Measurements from ENCODE around the gene GRM4.

GRM4 gene

DNA sequence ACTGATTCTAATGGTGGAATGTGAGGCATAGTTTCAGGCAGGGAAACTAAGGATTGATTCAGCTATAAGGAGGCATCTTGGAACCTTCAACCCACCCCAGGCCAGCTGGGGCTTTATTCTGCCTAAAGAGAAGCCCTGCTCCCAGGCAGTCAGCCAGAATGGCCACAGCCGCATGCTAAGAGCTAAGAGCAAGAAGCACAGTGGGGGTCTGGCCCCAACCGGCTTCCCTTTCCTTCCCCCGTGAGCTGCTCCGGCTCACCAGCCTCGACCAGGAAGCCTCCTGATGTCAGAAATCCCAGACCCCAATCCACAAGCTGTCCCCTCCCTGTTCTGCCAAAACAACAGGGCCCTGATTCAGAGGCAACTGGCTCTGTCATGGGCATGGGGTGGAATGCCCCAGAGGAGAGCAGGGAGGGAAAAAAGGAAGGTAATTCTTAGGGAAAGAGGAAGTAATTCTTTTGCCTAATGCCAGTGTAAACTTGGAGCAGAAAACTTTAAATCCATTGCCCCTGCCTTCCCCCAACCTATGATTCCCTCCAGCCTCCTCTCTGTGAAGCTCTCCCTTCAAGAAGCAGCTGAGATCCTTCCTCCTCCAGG lies 6.9 kb downstream of the GRM4 start:
- H3K9ac ChIP-seq (ENCODE audit: low read depth, low read length, poor library complexity, severe bottlenecking), result no peak overlapping the region
- no peak overlapping the region for H2AFZ ChIP-seq (ENCODE audit: low read length)
- H4K20me1 ChIP-seq (ENCODE audit: insufficient read depth, low read length, poor library complexity, severe bottlenecking), result no peaks in the 10 kb centered on the region
- no peaks in the 10 kb centered on the region for H3K9me2 ChIP-seq (replicated peaks; ENCODE audit: low read depth, low read length)
- no peak overlapping the region for H3K4me3 ChIP-seq (ENCODE audit: low read length, poor library complexity, severe bottlenecking)
- H3K4me1 ChIP-seq (ENCODE audit: insufficient read depth, low read length, poor library complexity, severe bottlenecking), result no peaks in the 10 kb centered on the region
- no peaks in the 10 kb centered on the region for H3K79me2 ChIP-seq (ENCODE audit: insufficient read depth, low read length)
- no peaks in the 10 kb centered on the region for H3K9me3 ChIP-seq (ENCODE audit: insufficient read depth, low read depth, low read length)
- TF ChIP-seq EZH2phosphoT487 (IDR thresholded peaks at IDR 0.05; ENCODE audit: borderline replicate concordance), result no peak
- TF ChIP-seq, protein P1, sequence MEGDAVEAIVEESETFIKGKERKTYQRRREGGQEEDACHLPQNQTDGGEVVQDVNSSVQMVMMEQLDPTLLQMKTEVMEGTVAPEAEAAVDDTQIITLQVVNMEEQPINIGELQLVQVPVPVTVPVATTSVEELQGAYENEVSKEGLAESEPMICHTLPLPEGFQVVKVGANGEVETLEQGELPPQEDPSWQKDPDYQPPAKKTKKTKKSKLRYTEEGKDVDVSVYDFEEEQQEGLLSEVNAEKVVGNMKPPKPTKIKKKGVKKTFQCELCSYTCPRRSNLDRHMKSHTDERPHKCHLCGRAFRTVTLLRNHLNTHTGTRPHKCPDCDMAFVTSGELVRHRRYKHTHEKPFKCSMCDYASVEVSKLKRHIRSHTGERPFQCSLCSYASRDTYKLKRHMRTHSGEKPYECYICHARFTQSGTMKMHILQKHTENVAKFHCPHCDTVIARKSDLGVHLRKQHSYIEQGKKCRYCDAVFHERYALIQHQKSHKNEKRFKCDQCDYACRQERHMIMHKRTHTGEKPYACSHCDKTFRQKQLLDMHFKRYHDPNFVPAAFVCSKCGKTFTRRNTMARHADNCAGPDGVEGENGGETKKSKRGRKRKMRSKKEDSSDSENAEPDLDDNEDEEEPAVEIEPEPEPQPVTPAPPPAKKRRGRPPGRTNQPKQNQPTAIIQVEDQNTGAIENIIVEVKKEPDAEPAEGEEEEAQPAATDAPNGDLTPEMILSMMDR (conservative IDR thresholded peaks at IDR 0.05; ENCODE audit: low read length), result no peak
- H3F3A ChIP-seq (ENCODE audit: low read depth), result no peaks in the 10 kb centered on the region
- no peaks in the 10 kb centered on the region for H3K36me3 ChIP-seq (ENCODE audit: insufficient read depth, low read length)
- no peaks in the 10 kb centered on the region for H3K27me3 ChIP-seq (ENCODE audit: insufficient read depth, low read length, poor library complexity, severe bottlenecking)
- H3K4me2 ChIP-seq (ENCODE audit: low read depth, low read length, poor library complexity, severe bottlenecking), result no peak overlapping the region

DNA sequence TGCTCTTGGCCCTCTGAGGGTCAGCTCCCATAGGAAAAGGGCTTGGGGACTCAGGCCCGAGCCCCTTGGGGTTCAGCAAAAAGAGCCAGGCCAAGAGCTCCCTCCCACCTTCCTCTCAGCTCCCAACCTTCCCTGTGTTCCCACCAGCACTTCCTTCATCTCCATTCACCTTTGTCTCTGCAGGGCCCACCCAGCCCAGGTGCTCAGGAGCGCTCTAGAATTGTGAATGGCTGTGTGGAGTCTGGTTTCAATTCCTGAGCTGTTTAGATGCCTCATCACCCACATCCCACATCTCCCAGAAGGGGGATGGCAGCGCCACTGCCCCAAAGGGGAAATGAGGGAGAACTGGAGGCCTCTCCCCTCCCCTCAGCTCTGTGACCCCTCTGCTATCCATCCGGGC lies 7.7 kb downstream of the GRM4 start:
- no peak for TF ChIP-seq EZH2phosphoT487 (IDR thresholded peaks at IDR 0.05; ENCODE audit: borderline replicate concordance)
- TF ChIP-seq, protein P1 (conservative IDR thresholded peaks at IDR 0.05; ENCODE audit: low read length), result no peak
- no peak overlapping the region for H3K4me2 ChIP-seq (ENCODE audit: low read depth, low read length, poor library complexity, severe bottlenecking)
- H3F3A ChIP-seq (ENCODE audit: low read depth), result no peaks in the 10 kb centered on the region
- no peak overlapping the region for H2AFZ ChIP-seq (ENCODE audit: low read length)
- H3K4me3 ChIP-seq (ENCODE audit: low read length, poor library complexity, severe bottlenecking), result no peak overlapping the region
- no peaks in the 10 kb centered on the region for H4K20me1 ChIP-seq (ENCODE audit: insufficient read depth, low read length, poor library complexity, severe bottlenecking)
- H3K36me3 ChIP-seq (ENCODE audit: insufficient read depth, low read length), result no peaks in the 10 kb centered on the region
- H3K4me1 ChIP-seq (ENCODE audit: insufficient read depth, low read length, poor library complexity, severe bottlenecking), result no peaks in the 10 kb centered on the region
- no peaks in the 10 kb centered on the region for H3K9me2 ChIP-seq (replicated peaks; ENCODE audit: low read depth, low read length)
- no peak overlapping the region for H3K9ac ChIP-seq (ENCODE audit: low read depth, low read length, poor library complexity, severe bottlenecking)
- no peaks in the 10 kb centered on the region for H3K79me2 ChIP-seq (ENCODE audit: insufficient read depth, low read length)
- no peaks in the 10 kb centered on the region for H3K27me3 ChIP-seq (ENCODE audit: insufficient read depth, low read length, poor library complexity, severe bottlenecking)
- no peaks in the 10 kb centered on the region for H3K9me3 ChIP-seq (ENCODE audit: insufficient read depth, low read depth, low read length)

DNA sequence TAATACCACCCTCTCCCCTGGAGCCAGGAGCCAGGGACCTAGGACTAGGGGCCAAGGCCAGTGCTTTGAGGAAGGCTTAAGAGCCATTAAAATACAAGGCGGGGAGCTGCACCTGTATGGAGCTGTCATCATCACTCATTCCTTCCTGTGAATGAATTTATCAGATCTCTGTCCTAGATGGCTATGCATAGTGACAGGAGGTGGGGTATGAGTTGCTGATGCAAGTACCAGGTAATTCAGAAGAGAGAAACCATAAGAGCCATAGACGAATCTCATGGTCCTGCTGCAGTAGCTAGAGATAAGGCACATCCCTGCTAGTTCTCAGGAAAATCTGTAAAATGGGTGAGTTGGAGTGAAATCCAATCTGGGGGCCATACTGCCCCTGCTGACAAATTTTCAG lies 10.3 kb downstream of the GRM4 start:
- Histone ChIP-seq H3K79me2 (ENCODE audit: insufficient read depth, low read length) (no peaks in the 10 kb centered on the region), H2AFZ (ENCODE audit: low read length) (no peak overlapping the region), H3K9me3 (ENCODE audit: insufficient read depth, low read depth, low read length) (no peaks in the 10 kb centered on the region), H3K36me3 (ENCODE audit: insufficient read depth, low read length) (no peaks in the 10 kb centered on the region), H3K4me3 (ENCODE audit: low read length, poor library complexity, severe bottlenecking) (no peak overlapping the region), H3K27me3 (ENCODE audit: insufficient read depth, low read length, poor library complexity, severe bottlenecking) (no peaks in the 10 kb centered on the region), H4K20me1 (ENCODE audit: insufficient read depth, low read length, poor library complexity, severe bottlenecking) (no peaks in the 10 kb centered on the region), H3K9ac (ENCODE audit: low read depth, low read length, poor library complexity, severe bottlenecking) (no peak overlapping the region), H3F3A (ENCODE audit: low read depth) (no peaks in the 10 kb centered on the region), H3K4me2 (ENCODE audit: low read depth, low read length, poor library complexity, severe bottlenecking) (no peak overlapping the region), H3K4me1 (ENCODE audit: insufficient read depth, low read length, poor library complexity, severe bottlenecking) (no peaks in the 10 kb centered on the region), H3K9me2 (replicated peaks; ENCODE audit: low read depth, low read length) (no peaks in the 10 kb centered on the region)
- TF ChIP-seq EZH2phosphoT487 (IDR thresholded peaks at IDR 0.05; ENCODE audit: borderline replicate concordance), result no peak
- TF ChIP-seq, protein P1 (conservative IDR thresholded peaks at IDR 0.05; ENCODE audit: low read length), result no peak
